Measurements from ENCODE around the gene KPNB1. TPM values are rescaled to one million over a fixed set of nuclear protein-coding genes. Genes with fewer than 3 reads are reported as not detected.

KPNB1 gene
- total and polyA plus RNA-seq, 2 of the 8 experiments (the other 6 are each of a cell fraction or from before 2014, with no cell fraction given): 171 to 625 TPM

GRCh38 chr17:47654991-47655390 is 5.3 kb downstream of the KPNB1 start:
- H2AK5ac ChIP-seq (ENCODE audit: low read depth, low read length): no peak overlapping the region
- H3K27me3 ChIP-seq (replicated peaks in 1 of 4; ENCODE audit: control insufficient read depth in 3 of 4, extremely low read depth in 1 of 4, insufficient read depth in 3 of 4, low read length in 3 of 4): no peaks in the 10 kb centered on the region
- no peak overlapping the region for H3K9ac ChIP-seq (replicated peaks in 1 of 4; ENCODE audit: extremely low read depth in 1 of 4, low read depth in 3 of 4, low read length in 3 of 4)
- H4K5ac ChIP-seq (ENCODE audit: insufficient read length, low read depth, low read length): no peak overlapping the region
- H3K36me3 ChIP-seq (ENCODE audit: control insufficient read depth in 2 of 4, insufficient read depth in 4 of 4, low read length in 3 of 4): peaks cover 52 to 90% (median 81%) of the 10 kb centered on the region in 4 experiments
- H3K14ac ChIP-seq (ENCODE audit: insufficient read length): no peak overlapping the region
- no peaks in the 10 kb centered on the region for H3K9me3 ChIP-seq (ENCODE audit: insufficient read depth in 2 of 2, low read depth in 1 of 2, low read length in 1 of 2)
- H3K23ac ChIP-seq (ENCODE audit: insufficient read length): no peak overlapping the region
- H3K79me2 ChIP-seq (ENCODE audit: control insufficient read depth in 1 of 2, insufficient read depth in 2 of 2, low read length in 2 of 2): peaks cover 24 to 88% of the 10 kb centered on the region in 2 experiments
- H3K18ac ChIP-seq (ENCODE audit: extremely low read depth, low read length): no peak overlapping the region
- no peak overlapping the region for H3K56ac ChIP-seq (replicated peaks; ENCODE audit: insufficient read length, low read depth, low read length)
- peaks cover 18 to 27% of the 10 kb centered on the region in 2 experiments for H4K20me1 ChIP-seq (replicated peaks in 1 of 2; ENCODE audit: control insufficient read depth in 1 of 2, insufficient read depth in 2 of 2, low read length in 2 of 2)
- H2AFZ ChIP-seq (ENCODE audit: low read length): no peak overlapping the region
- H4K91ac ChIP-seq (replicated peaks; ENCODE audit: insufficient read length, low read length): no peak overlapping the region
- no peak overlapping the region for H2BK20ac ChIP-seq (ENCODE audit: low read length)
- FAIRE-seq (no peak), DNase-seq (ENCODE audit: low read depth in 1 of 2, low spot score in 2 of 2) (no peak)
- H3K23me2 ChIP-seq (ENCODE audit: low read depth, low read length): no peaks in the 10 kb centered on the region
- H2BK15ac ChIP-seq (ENCODE audit: low read length): no peak overlapping the region
- H2BK120ac ChIP-seq (replicated peaks; ENCODE audit: low read depth, low read length): no peak overlapping the region
- no peak overlapping the region for H2BK12ac ChIP-seq (ENCODE audit: low read depth, low read length)
- H3K4me1 ChIP-seq (replicated peaks in 1 of 4; ENCODE audit: control insufficient read depth in 3 of 4, insufficient read depth in 4 of 4, low read length in 3 of 4): peaks cover 0 to 6% (median 3%) of the 10 kb centered on the region in 4 experiments; a peak in 2 of 7 replicates
- no peak for TF ChIP-seq SP2 (IDR thresholded peaks at IDR 0.05; ENCODE audit: low read length)
- TF ChIP-seq SRF (IDR thresholded peaks at IDR 0.05; ENCODE audit: low read depth, low read length): no peak
- TF ChIP-seq BCL11A (IDR thresholded peaks at IDR 0.05; ENCODE audit: low read depth in 2 of 2, low read length in 2 of 2): no peak
- TF ChIP-seq CBX5 (IDR thresholded peaks at IDR 0.05; ENCODE audit: low read depth, low read length): no peak
- no peak for TF ChIP-seq E2F6 (IDR thresholded peaks at IDR 0.05)
- POLR2A ChIA-PET (ENCODE audit: partially characterized antibody): interaction anchor here (0.6 to 46.3 kb wide), 4 partner anchors 10 to 40 kb away, joined by 4 to 1575 read pairs (median 4); partner anchors contain the start of gene TBKBP1
- H3K4me3 ChIP-seq (ENCODE audit: extremely low read depth in 1 of 4, insufficient read depth in 2 of 4, low read depth in 3 of 4, low read length in 4 of 4): no peak overlapping the region
- no peak overlapping the region for H4K8ac ChIP-seq (ENCODE audit: extremely low read depth, insufficient read depth, low read length)
- no peak overlapping the region; a peak in 1 of 4 replicates for H3K4me2 ChIP-seq (ENCODE audit: insufficient read depth in 1 of 2, low read depth in 2 of 2, low read length in 2 of 2)
- no peak overlapping the region for H3K27ac ChIP-seq (ENCODE audit: low read depth, low read length)
- H3K4ac ChIP-seq (replicated peaks; ENCODE audit: insufficient read length, low read depth, low read length): no peak overlapping the region
- CTCF ChIA-PET (ENCODE audit: partially characterized antibody): interaction anchor here (0.6 to 4.4 kb wide), 6 partner anchors 10 to 148 kb away, joined by 3 to 28 read pairs (median 3); no protein-coding TSS in a partner anchor
- WGBS, 2 experiments (ENCODE audit: extremely low coverage in 1 of 2, insufficient coverage in 1 of 2, insufficient read length in 1 of 2, insufficient replicate concordance in 2 of 2, low coverage in 1 of 2, low lambda C conversion rate in 2 of 2, missing lambda C conversion rate in 1 of 2): 97% methylated on average over 6 of the region's 6 CpGs; no CpG with 5 or more reads in 1 of the 2 experiments
- H2BK5ac ChIP-seq (ENCODE audit: low read depth, low read length): no peak overlapping the region
- peaks cover 2% of the 10 kb centered on the region; the same call in 1 of the 2 replicates for H3K79me1 ChIP-seq (ENCODE audit: low read depth, low read length)
